ENCODE data around the gene LPIN1.
"Not testable (repeated sequence)": the region's sequence is repeated elsewhere in the genome, so short reads cannot be mapped to it uniquely, and the experiment has no call there.

The LPIN1 gene

DNA sequence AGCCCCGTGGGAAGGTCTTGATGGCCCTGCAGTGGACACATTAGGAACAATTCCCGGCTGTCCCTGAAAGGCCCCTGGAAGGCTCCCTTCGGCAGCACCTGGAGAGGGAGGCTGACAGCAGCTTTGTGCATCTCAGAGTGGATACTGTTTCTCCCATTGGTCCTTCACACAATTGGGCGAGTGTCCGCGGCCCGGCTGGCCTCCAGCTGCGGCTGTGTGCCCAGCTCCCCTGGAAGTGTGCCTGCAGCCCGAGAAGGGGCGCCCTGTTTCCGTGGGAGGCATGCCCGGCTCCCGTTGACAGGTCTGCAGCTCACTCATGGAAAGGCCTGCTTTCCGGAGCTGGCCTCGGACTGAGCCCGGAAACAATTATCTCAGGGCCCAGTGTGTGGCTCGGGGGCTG, 103.7 kb downstream of the LPIN1 start:
- ChIA-PET POLR2A (no interaction called here), CTCF (interaction anchor here (1.3 to 1.7 kb wide), 2 partner anchors 13 to 15 kb away, joined by 4 read pairs; no protein-coding TSS in a partner anchor)
- DNase-seq (ENCODE audit: extremely low spot score): no peak
- TF ChIP-seq, protein P1, sequence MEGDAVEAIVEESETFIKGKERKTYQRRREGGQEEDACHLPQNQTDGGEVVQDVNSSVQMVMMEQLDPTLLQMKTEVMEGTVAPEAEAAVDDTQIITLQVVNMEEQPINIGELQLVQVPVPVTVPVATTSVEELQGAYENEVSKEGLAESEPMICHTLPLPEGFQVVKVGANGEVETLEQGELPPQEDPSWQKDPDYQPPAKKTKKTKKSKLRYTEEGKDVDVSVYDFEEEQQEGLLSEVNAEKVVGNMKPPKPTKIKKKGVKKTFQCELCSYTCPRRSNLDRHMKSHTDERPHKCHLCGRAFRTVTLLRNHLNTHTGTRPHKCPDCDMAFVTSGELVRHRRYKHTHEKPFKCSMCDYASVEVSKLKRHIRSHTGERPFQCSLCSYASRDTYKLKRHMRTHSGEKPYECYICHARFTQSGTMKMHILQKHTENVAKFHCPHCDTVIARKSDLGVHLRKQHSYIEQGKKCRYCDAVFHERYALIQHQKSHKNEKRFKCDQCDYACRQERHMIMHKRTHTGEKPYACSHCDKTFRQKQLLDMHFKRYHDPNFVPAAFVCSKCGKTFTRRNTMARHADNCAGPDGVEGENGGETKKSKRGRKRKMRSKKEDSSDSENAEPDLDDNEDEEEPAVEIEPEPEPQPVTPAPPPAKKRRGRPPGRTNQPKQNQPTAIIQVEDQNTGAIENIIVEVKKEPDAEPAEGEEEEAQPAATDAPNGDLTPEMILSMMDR (IDR thresholded peaks at IDR 0.05; ENCODE audit: control extremely low read depth, extremely low read depth, low read depth, missing control alignments): no peak

DNA sequence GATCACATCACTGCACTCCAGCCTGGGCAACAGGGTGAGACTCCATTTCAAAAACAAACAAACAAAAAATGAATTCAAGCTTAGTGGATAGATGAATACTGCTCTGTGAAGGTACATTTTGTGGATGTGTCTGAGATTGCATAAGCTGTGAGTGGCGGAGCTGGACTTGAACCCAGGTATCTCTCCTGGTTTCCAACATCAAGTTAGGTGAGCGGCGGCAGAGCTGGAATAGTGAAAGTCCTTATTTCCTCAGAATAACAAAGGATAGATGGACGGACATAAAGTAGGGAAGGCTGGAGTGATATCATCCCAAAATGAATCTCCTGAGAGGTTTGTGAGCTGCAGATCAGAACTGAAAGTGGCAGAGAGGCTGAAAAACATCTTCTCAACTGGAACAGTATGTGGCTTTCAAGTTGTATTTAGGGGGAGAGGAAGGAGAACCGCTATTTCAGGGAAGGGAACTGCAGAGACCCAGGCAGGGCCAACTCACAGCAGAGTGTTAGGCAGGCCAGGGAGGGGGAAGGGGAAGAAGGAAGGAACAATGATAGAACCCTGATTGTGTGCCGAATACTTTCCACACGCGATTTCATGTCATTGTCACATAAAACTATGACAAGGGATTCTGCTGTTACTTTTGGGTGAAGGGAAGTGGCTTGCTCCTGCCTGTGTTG, 106.2 kb downstream of the LPIN1 start:
- TF ChIP-seq, protein P1 (IDR thresholded peaks at IDR 0.05; ENCODE audit: control extremely low read depth, extremely low read depth, low read depth, missing control alignments): no peak
- ChIA-PET POLR2A (no interaction called here), CTCF (interaction anchor here (1.3 kb wide), 1 partner anchor 11 kb away, joined by 3 read pairs; no protein-coding TSS in a partner anchor)
- no peak for DNase-seq (ENCODE audit: extremely low spot score)

DNA sequence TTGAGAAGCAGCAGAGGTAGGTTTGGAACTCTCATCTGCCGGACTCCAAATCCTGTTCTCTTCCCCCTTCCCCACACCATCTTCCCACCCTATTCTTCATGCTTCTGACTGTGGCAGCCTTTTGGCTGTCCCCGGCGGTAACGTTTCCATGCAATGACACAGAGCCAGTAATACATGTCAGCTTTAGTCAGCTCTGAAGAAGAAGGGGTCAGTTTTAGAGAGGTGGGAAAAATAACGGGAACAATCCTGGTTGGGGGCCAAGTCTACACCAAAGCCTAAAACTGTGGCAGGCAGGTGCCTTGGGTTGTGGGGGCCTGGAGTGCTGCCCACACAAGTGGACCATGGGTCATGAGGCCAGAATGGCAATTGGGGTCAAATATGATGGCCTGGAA, 106.8 kb downstream of the LPIN1 start:
- TF ChIP-seq, protein P1 (IDR thresholded peaks at IDR 0.05; ENCODE audit: control extremely low read depth, extremely low read depth, low read depth, missing control alignments): no peak
- ChIA-PET CTCF (no interaction called here), POLR2A (no interaction called here)
- DNase-seq (ENCODE audit: extremely low spot score): no peak

DNA sequence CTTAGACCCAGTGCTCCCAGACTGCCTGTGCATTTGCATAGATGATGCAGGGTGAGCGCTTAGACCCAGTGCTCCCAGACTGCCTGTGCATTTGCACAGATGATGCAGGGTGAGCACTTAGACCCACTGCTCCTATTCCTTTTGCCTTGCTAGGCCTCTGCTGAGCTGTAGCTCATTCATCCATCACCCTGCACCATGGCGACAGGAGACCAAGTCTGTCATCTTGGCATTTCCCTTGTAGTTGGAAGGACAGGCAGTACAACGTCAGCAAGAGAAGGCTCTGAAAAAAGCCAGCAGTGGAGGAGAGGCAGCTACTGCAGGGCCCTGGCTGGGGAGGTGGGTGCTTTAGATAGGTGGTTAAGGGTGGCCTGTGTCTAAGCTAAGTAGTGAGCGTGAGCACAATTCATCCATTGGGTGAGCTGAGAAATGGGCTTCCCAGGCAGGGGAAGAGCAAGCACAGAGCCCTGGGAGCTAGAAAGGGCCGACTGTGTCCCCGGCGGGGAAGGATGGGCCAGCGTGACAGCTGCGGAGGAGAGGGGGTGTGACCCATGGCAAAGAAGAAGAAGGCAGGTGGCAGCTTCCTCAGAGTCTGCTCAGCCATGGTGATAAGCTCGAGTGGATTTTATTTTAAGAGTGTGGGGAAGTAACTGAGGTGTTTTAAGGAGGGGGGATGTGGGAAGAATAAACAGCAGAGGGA, 108.8 kb downstream of the LPIN1 start:
- CTCF ChIA-PET: no interaction called here
- no peak for DNase-seq (ENCODE audit: extremely low spot score)
- POLR2A ChIA-PET: no interaction called here
- TF ChIP-seq, protein P1 (IDR thresholded peaks at IDR 0.05; ENCODE audit: control extremely low read depth, extremely low read depth, low read depth, missing control alignments): no peak

DNA sequence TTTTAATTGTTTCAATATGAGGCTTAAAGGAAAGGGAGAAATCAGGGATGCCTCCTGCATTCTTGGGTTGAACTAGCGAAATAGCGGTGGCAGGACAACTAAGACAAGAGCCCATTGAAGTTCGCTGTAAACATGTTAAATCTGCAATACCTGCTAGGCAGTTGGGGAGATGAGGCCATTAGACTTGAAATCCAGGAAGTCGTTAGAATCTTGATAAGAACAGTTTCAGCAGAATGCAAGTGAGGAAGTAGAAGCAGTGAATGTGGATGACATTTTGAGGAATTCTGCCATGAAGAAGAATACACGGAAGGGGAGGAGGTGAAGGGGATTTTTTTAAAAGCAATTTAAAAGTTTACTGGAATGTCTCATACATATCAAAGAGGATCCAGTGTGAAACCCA, 109.7 kb downstream of the LPIN1 start:
- TF ChIP-seq, protein P1 (IDR thresholded peaks at IDR 0.05; ENCODE audit: control extremely low read depth, extremely low read depth, low read depth, missing control alignments): no peak
- DNase-seq (ENCODE audit: extremely low spot score): no peak
- ChIA-PET POLR2A (no interaction called here), CTCF (no interaction called here)

DNA sequence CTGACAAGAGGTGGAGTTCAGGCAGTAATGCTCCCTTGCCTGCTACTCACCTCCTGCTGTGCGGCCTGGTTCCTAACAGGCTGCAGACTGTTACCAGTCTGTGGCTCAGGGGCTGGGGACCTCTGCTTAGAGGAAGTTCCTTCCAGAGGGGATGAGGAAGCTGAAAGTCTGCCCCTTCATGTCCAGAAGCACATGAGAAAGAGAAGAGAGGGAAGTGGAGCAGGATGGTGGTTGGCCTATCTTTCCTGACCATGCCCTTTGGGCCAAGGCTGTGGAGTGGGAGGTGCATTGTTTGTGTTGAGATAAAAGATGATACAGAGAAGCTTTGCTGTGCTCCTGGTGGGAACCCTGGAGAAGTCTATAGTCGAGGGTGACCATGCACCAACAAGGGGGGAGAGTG, 112.5 kb downstream of the LPIN1 start:
- POLR2A ChIA-PET: no interaction called here
- CTCF ChIA-PET: no interaction called here
- TF ChIP-seq, protein P1 (IDR thresholded peaks at IDR 0.05; ENCODE audit: control extremely low read depth, extremely low read depth, low read depth, missing control alignments): no peak
- DNase-seq (ENCODE audit: extremely low spot score): no peak

DNA sequence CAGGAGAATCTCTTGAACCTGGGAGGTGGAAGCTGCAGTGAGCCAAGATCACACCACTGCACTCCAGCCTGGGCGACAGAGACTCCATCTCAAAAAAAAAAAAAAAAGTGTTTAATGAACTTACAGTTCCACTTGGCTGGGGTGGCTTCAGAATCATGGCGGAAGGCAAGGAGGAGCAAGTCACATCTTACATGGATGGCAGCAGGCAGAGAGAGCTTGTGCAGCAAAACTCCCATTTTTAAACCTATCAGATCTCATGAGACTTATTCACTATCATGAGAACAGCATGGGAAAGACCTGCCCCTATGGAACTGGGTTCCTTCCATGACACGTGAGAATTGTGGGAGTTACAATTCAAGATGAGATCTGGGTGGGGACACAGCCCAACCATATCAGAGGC, 113.5 kb downstream of the LPIN1 start:
- CTCF ChIA-PET: interaction anchor here (1.2 to 1.3 kb wide), 2 partner anchors 55 to 1147 kb away, joined by 3 to 4 read pairs; no protein-coding TSS in a partner anchor
- POLR2A ChIA-PET; DNase-seq (ENCODE audit: extremely low spot score): not testable (repeated sequence)
